Osteoblast (primary cell): ENCODE data around the gene ACSF3. TPM values are rescaled to one million over a fixed set of nuclear protein-coding genes. Genes with fewer than 3 reads are reported as not detected.

Experiments
- DNase-seq: peaks from one replicate; pipeline ENCODE4 v3.0.0; 2011; ENCODE audit warnings: low spot score, mixed read lengths; ENCODE audit not compliant: insufficient read length; ENCODE audit errors: missing footprints
- H2AFZ ChIP-seq: 2 replicates; pipeline ENCODE4 v1.6.0; 2011; ENCODE audit warnings: mild to moderate bottlenecking, low read length
- H3K27ac ChIP-seq: 2 replicates; pipeline ENCODE4 v1.5.1; 2011; ENCODE audit warnings: mild to moderate bottlenecking, low read depth, low read length, moderate library complexity
- H3K27me3 ChIP-seq: 2 replicates; pipeline ENCODE4 v1.6.0; 2012; ENCODE audit warnings: mild to moderate bottlenecking, control low read depth, inconsistent platforms, low read length, moderate library complexity; ENCODE audit not compliant: insufficient read depth
- H3K36me3 ChIP-seq: 2 replicates; pipeline ENCODE4 v1.5.1; 2011; ENCODE audit warnings: mild to moderate bottlenecking, low read length, control low read depth, moderate library complexity; ENCODE audit not compliant: insufficient read depth
- H3K4me1 ChIP-seq: 2 replicates; pipeline ENCODE4 v1.5.1; 2011; ENCODE audit warnings: mild to moderate bottlenecking, low read length, control low read depth, moderate library complexity; ENCODE audit not compliant: insufficient read depth
- H3K4me2 ChIP-seq: 2 replicates; pipeline ENCODE4 v1.6.0; 2011; ENCODE audit warnings: mild to moderate bottlenecking, low read length; ENCODE audit not compliant: insufficient read depth
- H3K4me3 ChIP-seq: fragments of 200-600 bp; sonication (generic); 3 replicates; pipeline ENCODE4 v1.5.1; 2012; ENCODE audit warnings: mild to moderate bottlenecking, low read length, inconsistent platforms; ENCODE audit not compliant: insufficient read depth
- H3K79me2 ChIP-seq: 2 replicates; pipeline ENCODE4 v1.6.0; 2012; ENCODE audit warnings: mild to moderate bottlenecking, low read length, control low read depth, inconsistent platforms; ENCODE audit not compliant: insufficient read depth
- H3K9me3 ChIP-seq: 2 replicates; pipeline ENCODE4 v1.5.1; 2011; ENCODE audit warnings: low read depth, low read length, control low read depth
- H4K20me1 ChIP-seq: 2 replicates; pipeline ENCODE4 v1.6.0; 2012; ENCODE audit warnings: mild to moderate bottlenecking, low read length, control low read depth; ENCODE audit not compliant: insufficient read depth
- total RNA-seq: library from RNA; depleted of rRNA; stranded (reverse); fragments of >200 nt; gene quantifications from 2 replicates; pipeline ENCODE4 v1.2.3, GENCODE V29; 2012
- TF ChIP-seq, protein P1 (sequence below): IDR thresholded peaks from 2 replicates; pipeline ENCODE4 v1.5.1; 2011; ENCODE audit warnings: mild to moderate bottlenecking, low read depth, low read length, moderate library complexity; ENCODE audit errors: extremely low read depth

ACSF3 gene
- total RNA-seq, 1 donor: 29.3 TPM

DNA sequence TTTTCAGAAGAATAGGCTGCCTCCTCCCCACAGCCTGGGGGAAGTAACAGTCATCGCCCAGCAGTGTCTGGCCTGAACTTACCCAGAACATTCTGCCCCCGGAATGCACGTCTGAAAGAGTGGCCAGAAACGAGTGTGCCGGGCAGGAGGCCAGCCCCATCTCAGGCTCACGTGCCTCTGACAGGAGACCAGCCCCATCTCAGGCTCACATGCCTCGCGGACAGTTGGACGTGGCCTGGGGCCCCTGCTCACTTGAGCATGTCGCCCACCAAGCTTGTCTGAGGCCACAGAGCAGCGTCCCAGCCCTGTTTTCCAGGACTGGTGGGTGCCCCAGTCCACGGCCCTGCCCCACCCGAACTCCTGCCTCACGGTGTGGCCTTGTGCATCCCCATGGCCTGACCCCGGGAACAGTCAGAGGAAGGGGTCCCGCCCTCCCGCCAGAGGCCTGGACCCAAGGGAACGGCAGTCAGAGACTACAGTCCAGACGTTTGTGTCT lies 61.6 kb downstream of the ACSF3 start:
- Histone ChIP-seq H3K4me1 (peaks cover 17% of the 10 kb centered on the region), H4K20me1 (peaks cover 2% of the 10 kb centered on the region), H3K79me2 (no peaks in the 10 kb centered on the region), H2AFZ (no peak overlapping the region), H3K4me2 (no peak overlapping the region), H3K36me3 (peaks cover 11% of the 10 kb centered on the region), H3K27ac (no peak overlapping the region), H3K9me3 (no peaks in the 10 kb centered on the region), H3K27me3 (peaks cover 2% of the 10 kb centered on the region), H3K4me3 (no peak overlapping the region)
- TF ChIP-seq, protein P1, sequence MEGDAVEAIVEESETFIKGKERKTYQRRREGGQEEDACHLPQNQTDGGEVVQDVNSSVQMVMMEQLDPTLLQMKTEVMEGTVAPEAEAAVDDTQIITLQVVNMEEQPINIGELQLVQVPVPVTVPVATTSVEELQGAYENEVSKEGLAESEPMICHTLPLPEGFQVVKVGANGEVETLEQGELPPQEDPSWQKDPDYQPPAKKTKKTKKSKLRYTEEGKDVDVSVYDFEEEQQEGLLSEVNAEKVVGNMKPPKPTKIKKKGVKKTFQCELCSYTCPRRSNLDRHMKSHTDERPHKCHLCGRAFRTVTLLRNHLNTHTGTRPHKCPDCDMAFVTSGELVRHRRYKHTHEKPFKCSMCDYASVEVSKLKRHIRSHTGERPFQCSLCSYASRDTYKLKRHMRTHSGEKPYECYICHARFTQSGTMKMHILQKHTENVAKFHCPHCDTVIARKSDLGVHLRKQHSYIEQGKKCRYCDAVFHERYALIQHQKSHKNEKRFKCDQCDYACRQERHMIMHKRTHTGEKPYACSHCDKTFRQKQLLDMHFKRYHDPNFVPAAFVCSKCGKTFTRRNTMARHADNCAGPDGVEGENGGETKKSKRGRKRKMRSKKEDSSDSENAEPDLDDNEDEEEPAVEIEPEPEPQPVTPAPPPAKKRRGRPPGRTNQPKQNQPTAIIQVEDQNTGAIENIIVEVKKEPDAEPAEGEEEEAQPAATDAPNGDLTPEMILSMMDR: no peak
- peak; percentile 95 for DNase-seq

DNA sequence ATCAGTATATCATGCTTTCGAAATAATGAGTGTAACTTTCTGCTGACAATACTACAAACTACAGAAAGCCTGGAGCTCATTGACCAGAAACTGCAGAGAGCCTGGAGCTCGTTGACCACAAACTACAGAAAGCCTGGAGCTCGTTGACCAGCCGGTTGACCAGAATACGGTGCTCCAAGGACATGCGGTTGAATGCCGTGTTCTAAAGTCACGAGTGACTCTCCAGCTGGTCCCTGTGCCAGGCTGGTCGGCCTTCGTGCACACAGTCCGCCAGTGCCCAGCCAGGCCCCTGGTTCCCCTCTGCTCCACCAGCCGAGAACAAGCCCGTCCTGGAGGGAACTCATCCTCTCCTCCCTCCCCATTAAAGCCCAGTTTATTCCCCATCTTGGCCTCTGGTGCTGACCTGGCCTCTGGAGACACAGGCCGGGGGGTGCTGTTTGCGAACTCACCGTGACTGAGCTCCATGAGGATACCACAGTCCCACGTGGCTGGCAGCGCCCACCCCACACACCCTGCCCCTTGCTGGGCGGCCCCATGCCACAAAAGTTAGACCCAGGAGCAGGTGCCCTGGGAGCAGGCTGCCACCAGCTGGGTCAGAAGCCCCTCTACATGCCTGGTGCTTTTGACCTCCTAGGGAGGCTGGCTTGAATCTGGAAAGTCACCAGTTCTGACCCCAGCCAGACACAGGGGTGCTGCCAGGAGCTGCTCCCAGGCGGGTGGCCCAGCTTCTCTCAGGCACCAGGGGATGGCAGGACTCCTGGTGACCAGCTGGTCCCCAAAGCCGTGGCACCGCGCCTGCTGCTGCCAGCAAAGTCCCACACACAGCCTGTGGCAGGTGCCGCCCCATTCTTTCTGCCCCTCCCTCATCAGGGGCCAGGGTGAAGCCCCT lies 62.4 kb downstream of the ACSF3 start:
- Histone ChIP-seq H3K4me2 (no peak overlapping the region), H3K4me1 (peaks cover 17% of the 10 kb centered on the region), H2AFZ (no peak overlapping the region), H3K27me3 (peaks cover 2% of the 10 kb centered on the region), H3K4me3 (no peak overlapping the region), H3K27ac (no peak overlapping the region), H3K36me3 (peaks cover 3% of the 10 kb centered on the region), H4K20me1 (peaks cover 2% of the 10 kb centered on the region), H3K9me3 (no peaks in the 10 kb centered on the region), H3K79me2 (no peaks in the 10 kb centered on the region)
- TF ChIP-seq, protein P1: no peak
- peak; percentile 89 for DNase-seq

DNA sequence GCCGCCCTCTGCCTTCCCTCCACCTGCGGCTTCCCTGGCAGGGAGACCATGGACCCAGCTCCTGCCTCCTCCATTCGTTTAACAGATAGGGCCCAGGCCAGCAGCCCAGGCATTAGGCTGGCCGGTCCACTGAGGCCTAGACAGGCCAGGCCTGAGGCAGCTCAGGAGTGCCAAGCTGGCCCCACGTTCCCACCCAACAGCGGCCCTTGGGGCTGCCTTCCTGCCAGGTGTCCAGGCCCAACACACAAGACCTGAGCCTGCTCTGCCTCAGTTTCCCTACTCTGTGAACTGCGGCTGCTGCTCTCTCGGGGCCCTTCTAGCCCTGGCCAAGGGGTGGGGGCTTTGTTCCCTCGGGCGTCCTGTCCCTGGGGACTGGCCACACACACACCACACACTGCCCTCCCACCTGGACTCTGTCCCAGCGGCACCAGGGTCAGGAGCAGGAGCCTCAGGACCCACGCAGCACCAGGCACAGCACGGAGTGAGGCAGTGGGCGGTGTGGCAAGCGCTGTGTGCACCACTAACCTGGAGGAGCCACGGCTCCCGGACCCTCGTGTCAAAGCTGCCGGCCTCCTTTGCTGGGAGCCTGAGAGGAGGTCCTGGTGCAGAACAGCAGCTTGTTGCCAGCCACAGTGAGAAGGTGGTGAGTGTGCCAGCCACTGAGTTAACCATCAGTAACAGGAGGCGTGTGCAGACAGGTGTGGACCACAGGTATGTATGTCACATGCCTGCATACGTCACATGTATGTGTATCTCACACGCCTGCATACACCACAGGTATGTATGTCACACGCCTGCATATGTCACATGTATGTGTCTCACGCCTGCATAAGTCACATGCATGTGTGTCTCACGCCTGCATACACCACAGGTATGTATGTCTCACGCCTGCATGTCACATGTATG lies 63.3 kb downstream of the ACSF3 start:
- Histone ChIP-seq H3K9me3 (no peaks in the 10 kb centered on the region), H2AFZ (no peak overlapping the region), H3K4me3 (no peak overlapping the region), H3K27ac (no peak overlapping the region), H3K4me1 (peaks cover 17% of the 10 kb centered on the region), H3K27me3 (peaks cover 2% of the 10 kb centered on the region), H3K79me2 (no peaks in the 10 kb centered on the region), H3K4me2 (no peak overlapping the region), H3K36me3 (no peaks in the 10 kb centered on the region), H4K20me1 (peaks cover 2% of the 10 kb centered on the region)
- TF ChIP-seq, protein P1: no peak
- peak; percentile 88 for DNase-seq
